Globus pallidus (tissue), 1 donor: ENCODE results near the gene CENPB.

Source experiments
- DNase-seq: peaks from one replicate; pipeline ENCODE4 v3.0.0-alpha.2; 2015; ENCODE audit warnings: low spot score

CENPB gene

DNA sequence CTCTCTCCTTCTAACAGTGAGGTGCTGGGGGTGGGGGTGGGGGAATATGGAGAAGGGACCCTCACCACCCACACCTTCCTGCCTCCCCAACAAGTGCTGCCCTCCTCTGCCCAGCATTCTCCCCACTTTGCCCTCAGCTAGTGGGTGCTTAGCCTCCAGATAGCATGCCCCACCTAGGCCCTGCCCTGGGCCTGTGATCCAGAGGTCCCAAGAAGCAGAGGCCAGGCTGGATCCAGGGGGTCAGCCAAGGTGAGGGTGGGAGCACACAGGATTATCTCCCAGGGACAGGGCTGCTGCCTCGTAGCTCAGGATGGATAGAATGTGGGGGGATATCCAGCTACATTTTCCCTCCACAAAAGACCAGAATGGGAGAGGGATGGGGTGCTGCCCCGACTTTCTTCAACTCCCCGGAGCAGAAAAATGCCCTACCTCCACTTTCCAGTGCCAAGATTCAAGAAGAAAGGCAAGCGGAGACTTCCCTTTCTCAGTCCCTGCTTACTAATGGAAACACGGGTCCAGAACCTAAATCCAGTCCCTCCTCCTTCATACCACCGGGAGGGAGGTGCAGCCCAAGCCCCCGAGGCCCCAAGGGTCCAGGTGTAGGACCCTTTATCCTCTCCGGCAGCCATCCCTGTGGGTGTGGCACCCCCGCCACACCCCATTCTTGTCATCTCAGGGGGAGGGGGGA lies 20.0 kb downstream of the CENPB start:
- no peak for DNase-seq

DNA sequence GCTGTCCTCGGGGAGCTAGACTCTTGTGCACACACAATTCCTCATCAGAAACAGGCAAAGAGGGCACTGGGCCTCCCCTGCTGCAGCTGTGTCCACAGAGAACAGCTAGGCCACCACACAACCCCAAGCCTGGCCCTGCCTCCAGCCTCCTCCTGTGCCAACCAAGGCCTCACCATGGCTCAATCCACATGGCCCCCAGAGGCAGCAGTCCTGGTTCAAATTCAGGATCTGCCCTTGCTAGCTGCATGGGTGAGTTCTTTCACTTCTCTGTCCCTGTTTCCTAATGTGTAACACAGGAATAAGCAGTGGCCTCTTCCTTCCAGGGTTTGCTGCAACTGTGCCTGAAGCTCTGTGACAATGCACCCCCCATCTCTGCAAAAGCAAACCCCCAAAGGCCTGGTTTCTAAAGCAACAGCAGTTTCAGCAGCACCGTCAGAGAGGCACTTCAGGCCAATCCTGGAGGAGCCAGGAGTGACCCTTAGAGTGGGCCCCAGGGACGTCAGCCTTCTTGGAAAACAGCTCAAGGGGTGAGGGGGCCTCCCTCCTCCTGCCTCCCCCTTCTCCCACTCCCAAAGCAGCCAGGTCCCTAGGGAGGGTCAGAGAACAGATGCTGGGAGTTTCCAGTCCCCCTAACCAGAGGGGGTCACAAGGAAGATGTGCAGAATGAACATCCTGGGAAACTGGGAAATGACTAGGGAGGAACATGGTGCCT lies 21.2 kb downstream of the CENPB start:
- no peak for DNase-seq

DNA sequence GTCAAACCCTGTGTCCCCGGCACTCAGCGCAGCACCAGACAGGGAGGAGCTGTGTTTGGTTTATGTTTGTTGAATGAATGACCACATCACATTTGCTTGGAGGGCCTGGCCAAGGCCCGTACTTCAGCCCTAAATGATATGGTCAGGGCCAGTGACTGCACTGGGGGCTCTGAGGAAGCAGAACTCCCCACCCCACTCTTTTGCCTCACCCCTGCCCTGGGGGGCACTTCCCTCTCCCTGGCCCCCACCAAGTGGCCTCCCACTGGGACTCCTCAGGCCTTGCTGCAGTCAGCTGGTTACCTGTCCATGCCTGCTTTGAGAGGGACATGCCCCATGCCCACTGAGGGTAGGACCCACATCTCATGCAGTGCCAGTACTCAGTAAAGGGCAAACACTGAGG lies 21.9 kb downstream of the CENPB start:
- DNase-seq = no peak

DNA sequence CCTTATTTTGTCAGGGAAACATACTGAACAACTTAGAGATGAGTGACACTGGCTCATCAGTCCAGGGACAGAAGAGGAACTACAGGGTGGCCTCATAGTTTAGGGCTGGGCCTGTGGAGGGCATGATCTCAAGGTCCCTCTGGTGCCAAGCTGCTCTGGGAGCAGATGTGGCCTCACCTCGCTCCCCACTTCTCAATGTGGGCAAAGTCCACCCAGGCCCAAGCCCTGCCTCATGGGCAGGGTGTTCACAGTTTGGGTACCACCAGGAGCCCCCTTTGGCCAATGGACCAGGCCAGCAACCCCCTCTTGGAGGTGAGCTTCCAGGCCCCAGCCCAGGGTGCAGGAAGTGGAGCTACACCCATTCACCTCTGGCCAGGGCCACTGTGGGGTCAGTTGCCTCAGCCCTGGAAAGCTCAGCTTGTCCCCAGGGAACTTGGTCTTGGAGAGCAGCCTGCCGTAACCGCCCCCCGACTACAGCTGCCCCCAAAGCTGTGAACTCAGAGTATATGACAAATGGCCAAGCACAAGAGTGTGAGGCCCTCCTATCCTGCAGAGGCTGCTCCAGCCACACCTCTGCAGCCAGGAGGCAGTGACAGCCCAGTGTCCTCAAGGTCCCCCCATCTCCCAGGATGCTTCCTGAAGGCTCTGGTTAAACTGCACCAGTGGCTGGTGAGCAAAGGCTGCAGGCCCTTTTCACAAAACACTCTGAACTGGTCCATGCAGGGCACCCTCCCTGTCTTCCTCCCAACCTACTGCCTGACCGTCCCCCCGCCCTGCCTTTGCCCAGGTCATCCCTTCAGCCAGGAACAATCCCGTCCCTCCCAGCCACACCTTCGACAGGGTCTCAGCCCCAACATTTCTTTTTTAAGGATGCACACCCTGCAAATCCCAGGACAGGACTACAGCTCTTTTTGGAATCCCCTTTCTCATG lies 22.6 kb downstream of the CENPB start:
- DNase-seq = no peak

DNA sequence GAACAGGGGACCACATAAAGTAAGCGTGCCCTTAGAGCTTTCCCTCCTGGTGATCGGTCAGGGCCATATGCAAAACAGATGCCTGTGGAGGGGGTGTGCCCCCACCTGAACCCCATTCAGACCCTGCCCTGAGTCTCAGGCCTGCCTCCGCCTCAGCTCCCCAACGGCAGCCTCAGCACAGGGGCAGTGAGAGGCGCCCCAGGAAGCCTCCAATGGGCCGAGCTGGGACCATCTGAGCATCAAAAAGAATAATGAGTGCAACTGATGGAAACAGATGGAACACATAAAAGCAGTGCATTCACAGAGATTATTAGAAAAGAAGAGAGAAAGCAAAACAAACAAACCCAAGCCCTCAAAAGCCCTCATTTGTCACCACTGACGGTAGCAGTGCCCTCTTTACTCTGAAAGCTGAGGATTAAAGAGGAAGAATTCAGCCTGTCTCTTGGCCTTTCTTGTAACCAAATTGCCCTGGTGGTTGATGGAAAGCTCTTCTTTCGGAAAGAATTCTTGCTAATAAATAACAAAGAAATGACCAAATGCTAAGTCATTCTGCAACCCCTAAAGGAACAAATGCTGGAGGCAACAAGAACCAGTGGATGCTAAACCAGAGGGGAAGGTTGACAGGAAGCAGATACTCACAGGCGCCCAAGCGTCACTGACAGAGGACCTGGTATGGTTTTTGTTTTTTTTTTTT lies 25.7 kb downstream of the CENPB start:
- no peak for DNase-seq

DNA sequence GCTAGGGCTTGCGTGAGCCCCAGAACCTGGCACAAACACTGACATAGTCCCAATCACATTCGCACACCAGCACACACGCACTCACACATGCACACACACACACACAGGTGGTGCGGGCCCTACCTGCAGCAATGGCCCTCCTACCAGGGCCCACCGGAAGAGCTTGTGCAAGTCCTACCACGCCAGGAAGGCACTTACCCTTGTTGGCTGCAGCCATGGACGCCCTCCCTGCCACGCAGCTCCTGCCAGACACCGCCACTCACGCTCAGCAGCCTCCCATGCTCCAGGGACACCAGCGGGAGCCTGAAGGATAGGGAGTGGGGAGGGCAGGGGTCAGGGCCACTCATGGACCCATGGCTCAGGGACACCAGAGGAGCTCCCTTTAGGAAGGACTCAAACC lies 26.7 kb downstream of the CENPB start:
- DNase-seq = no peak

DNA sequence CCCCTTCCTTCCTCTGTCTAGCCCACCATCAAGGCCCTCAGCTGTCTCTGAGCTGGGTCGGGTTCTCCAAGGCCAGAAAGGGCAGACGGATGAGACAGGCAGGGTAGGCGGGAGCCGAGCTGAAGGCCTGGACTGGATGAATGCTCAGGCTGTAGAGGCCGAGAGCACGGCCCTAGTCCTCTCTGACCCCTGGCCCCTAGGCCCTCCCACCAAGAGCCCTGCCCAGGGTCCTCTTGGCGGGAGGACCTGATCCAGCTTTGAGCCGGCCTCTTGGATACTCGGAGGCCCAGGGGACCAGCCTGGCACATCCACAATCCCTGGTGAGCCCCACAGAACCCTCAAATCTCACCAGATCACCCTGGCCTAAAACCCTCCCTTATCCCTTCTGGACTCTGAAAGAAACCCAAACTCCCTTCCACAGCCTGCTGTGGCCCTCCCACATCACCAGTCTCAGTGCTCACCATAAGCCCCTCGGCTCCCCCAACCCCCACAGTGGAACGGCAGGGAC lies 27.2 kb downstream of the CENPB start:
- no peak for DNase-seq

DNA sequence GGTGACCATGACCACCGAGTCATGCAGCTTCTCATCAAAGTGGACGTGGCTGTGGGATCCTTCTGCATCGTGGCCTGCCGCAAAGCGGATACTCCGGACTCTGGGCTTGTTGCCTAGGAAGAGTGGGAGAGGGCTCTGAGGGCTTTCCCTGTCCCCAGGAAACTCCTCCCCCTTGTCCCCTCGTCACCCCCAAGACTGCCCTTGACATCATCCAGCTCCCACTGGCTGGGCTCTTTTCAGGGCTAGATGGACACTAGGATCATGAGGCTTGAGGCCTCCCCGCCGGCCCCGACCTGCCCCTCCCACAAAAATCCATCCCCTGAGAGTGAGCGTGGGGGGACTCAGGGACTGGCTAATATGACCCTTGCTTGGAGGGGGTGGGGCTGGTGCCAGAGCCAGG lies 28.0 kb downstream of the CENPB start:
- DNase-seq = no peak

DNA sequence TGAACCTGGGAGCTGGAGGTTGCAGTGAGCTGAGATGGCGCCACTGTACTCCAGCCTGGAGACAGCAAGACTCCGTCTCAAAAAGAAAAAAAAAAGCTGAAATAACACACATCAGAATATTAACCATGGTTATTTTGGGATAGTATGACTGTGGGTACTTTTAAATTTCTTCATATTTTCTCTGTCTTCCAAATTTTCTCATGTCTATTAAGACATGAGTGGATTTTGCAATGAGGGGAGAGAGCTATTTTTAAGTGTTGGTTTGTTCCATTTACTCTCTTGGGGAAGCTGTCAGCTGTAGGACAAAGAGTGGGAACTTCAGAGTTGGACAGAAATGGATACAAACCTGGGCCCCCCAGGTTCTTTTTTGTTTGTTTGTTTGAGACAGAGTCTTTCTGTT lies 29.3 kb downstream of the CENPB start:
- DNase-seq = no peak

DNA sequence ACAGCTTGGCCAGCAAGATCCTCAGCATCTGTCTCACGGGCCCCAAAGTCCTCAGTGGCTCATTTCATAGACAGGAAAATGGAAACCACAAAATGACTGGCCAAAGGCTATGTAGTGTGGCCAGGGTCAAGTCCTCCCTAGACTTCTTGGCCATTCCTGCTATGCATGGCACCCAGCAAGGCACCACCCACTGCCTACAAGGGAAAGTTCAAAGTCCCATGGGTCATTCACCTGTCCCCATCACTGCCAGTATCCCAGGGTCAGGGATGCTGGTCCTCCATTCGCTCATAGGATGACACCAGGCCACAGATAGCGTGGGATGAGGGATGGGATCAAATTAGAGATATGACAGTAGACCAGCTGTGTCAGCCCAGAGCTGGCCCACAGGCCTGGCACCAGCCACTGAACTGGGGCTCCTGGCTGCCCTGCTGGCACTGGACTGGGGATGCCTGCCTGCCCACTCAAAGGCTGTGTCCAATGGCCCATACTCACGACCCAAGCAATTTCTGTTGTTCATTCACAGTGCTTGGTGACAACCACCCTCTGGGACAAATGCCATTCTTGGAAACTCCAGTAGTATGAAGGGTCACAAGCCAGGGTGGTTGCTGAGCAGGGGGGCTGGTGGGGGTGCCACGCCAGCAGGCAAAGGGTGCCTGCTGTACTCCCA lies 30.6 kb downstream of the CENPB start:
- no peak for DNase-seq

DNA sequence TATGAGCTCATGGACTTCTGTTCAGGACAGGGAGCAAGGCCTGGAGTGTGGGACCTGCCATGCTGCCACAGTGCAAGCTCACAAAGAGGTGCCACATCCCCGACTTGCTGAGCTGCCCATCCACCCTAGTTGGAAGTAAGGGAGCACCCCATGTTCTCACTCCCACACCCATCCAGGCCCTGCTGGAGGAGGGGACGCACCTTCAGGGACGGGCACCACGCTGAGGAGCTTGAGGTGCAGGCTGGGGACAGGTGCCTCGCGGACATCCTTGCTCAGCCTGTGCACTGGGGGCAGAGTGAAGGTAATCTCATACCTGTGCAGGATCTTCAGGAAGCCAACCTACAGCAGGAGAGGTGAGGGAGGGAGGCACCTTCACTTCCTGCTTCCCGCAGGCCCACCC lies 31.3 kb downstream of the CENPB start:
- no peak for DNase-seq

DNA sequence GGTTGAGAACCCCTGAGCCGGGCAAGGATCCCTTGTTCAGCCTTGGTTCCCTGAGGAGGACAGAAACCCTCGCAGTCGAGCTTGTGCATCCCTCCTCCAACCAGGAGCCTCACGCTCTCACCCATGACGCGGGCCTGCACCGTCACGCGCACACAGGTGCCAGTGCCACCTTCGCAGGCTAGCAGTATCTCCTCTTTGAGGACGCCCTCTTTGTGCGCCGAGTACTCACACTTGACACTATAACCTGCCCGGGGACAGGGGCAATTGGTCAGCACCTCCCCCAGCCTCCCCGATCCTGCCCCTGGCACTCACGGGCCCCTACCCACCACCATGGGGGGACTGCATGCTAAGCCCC lies 32.3 kb downstream of the CENPB start:
- no peak for DNase-seq

DNA sequence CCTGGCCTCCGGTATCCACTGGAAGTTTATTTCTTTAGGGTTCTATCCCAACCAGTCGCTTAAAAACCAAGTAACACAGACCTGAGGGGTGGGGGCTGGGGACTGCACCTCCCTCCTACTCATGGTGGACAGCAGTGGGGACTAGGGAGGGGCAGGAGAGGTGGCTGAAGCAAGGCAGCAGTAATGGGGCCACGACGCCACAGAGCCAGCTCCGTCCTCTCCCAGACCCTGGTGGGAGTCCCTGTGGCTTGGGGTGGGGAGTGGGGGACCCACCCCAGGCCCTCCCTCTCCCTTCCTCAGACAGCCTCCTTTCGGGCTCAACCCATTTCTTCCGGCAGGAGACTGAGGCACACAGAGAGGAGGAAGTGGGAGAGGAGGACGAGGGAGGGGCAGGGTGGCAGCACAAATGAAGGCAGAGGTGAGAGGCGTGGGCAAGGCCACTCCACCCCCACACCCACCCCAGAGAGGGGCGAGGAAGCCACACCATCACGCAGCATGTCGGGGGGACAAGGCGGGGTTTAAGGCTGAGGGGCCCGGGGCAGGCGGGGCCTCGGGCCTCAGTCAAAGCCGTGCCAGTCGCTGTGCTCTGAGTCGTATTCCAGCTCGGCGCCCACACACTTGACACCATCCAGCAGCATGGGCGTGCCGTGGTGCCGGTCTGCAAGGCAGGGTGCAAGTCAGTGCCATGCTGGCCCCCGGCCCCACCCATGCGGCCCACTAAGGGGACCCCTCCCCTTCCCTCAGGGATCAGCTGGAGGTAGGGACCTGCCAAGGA lies 32.9 kb downstream of the CENPB start:
- no peak for DNase-seq

DNA sequence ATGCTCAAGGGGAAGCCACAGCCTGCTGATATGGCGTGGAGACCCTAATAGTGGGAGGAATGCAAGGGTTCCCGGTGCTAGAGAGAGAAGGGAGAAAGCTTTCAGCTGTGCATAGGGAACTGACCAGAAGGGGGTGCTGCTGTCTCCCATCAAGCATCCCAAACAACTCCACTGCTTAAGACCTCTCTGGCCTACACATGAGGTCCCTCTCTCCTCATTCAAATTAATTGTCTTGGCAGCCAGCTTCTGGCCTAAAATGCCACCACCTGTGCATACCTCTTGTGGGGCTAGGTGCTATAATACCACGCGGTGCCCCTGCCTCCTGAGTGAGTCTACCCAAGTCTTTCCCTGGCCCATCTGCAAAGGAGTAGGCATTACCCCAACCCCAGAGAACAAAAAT lies 33.4 kb downstream of the CENPB start:
- peak; percentile 65 for DNase-seq

DNA sequence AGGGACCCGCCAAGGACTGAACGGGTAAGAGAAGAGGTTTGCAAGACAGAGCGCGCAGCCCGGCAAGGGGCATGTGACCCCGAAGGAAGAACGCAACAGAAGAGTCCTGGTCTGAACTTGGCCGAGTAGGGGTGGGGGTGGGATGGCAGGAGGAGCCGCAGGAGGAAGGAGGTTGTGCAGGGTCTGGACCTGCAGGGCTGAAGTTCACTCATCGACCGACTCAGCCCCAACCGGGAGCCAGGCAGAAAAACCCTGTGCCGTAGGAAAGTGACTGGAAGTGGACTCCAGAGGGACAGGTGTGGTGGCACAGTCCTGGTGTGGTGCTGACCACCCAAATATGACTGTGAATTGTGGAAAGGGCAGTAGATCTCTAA lies 34.2 kb downstream of the CENPB start:
- no peak for DNase-seq

DNA sequence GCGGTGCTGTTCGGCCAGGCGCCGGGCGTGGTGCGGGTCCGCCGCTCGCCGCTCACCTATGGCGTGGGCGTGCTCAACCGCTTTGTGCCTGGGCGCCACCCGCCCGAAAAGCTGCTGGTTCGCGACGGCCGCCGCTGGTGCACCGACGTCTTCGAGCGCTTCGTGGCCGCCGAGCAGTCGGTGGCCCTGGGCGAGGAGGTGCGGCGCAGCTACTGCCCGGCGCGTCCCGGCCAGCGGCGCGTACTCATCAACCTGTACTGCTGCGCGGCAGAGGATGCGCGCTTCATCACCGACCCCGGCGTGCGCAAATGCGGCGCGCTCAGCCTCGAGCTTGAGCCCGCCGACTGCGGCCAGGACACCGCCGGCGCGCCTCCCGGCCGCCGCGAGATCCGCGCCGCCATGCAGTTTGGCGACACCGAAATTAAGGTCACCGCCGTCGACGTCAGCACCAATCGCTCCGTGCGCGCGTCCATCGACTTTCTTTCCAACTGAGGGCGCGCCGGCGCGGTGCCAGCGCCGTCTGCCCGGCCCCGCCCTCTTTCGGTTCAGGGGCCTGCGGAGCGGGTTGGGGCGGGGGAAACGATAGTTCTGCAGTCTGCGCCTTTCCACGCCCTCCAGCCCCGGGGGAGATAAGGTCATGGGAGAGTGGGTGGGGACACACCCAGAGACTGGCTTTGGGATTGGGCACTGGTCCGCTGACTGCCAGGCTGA lies 34.7 kb downstream of the CENPB start:
- DNase-seq = peak; percentile 44

DNA sequence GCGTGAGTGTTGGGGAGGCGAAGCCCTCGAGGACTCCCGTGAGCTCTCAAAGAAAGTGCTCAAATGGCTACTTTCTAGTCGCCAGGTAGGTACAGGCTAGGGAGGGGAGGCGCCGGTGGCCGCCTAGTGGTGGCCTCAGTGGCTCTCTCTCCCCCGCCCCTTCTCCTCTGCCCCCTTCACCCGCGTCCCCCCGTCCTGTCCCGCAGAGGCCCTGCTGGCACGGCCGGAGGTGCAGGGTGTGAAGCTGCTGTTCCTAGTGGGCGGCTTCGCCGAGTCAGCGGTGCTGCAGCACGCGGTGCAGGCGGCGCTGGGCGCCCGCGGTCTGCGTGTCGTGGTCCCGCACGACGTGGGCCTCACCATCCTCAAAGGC lies 35.2 kb downstream of the CENPB start:
- DNase-seq = no peak

DNA sequence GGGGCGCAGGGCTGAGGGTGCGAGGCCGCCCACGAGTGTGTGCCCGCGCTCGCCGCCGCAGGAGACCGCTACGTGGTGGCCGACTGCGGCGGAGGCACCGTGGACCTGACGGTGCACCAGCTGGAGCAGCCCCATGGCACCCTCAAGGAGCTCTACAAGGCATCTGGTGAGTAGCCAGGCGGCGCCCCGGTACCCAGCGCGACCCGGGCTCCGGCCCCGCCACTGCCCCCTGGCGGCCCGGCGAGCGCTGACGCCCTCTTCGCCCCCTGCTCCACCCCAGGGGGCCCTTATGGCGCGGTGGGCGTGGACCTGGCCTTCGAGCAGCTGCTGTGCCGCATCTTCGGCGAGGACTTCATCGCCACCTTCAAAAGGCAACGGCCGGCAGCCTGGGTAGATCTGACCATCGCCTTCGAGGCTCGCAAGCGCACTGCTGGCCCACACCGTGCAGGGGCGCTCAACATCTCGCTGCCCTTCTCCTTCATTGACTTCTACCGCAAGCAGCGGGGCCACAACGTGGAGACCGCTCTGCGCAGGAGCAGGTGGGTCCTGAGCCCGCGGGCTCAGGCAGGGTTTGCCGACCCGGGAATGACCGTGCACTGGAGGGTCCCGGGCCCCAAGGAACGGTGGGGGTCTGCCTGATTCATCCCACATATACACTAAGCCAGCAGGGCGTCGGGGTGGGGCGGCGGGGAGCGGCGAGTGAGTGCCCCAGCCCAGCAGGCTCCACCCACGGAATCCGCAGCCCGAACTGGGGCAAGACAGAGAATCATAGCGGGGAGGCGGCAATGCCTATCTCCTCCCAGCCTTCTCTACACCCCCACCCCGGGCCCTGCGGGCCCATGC lies 36.6 kb downstream of the CENPB start:
- no peak for DNase-seq

DNA sequence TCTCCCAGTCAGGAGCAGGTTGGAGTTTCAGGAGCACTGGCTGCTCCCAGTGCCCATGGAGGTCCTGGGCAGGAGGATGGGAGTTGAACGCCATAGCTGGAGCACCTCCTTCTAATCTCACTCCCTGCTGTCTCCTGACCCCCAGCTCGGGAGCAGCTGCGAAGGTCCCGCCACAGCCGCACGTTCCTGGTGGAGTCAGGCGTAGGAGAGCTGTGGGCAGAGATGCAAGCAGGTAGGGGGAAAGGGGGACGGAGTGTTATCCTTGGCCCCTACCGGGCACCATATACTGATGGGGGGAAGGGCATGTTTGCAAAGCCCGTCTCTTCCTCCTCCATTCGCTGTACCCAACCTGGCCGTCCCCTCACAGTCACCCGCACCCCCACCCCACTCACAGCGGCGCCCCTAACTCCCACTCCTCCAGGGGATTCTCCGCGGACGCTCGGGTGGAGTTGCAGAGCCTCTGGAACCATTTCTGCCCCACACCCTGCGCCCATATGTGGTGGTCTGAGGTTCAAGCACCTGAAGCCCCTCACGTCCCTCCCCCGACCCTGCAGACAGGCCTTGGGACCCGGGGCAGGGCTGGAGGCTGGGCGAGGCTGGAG lies 37.4 kb downstream of the CENPB start:
- no peak for DNase-seq
